H1 (cell line): ENCODE results near the gene CYP1A2. TPM values are rescaled to one million over a fixed set of nuclear protein-coding genes. Genes with fewer than 3 reads are reported as not detected.

Experiments used
- CTCF ChIA-PET: fragments of 300-600 bp; sonication (Branson Sonifier 250); formaldehyde crosslinking; loops from one replicate; lab custom pipeline; 2021; ENCODE audit not compliant: partially characterized antibody; lab: Charles Lee
- POLR2A ChIA-PET: fragments of 300-600 bp; sonication (Branson Sonifier 250); formaldehyde crosslinking; loops from one replicate; lab custom pipeline; 2021; ENCODE audit warnings: inconsistent platforms; ENCODE audit not compliant: partially characterized antibody; lab: Charles Lee
- DNase-seq, 2 experiments: peaks; one replicate each; pipeline versions ENCODE4 v3.0.0 to v3.0.0-alpha.2; 2010 to 2022; ENCODE audit warnings: low spot score in 2 of 2, low read depth in 1 of 2, mixed read lengths in 1 of 2
- FAIRE-seq: peaks from 2 replicates; lab custom pipeline; 2011; peaks lifted over from hg19 to GRCh38; lab: Jason Lieb, UNC
- H2AFZ ChIP-seq: 2 replicates; pipeline ENCODE4 v1.8.1; 2012; ENCODE audit warnings: low read length, inconsistent platforms
- H2AK5ac ChIP-seq: 2 replicates; pipeline ENCODE4 v1.6.1; 2013; ENCODE audit warnings: low read depth, low read length
- H2BK120ac ChIP-seq: replicated peaks from 2 replicates; pipeline ENCODE3; 2013; ENCODE audit warnings: low read depth, low read length, inconsistent platforms
- H2BK12ac ChIP-seq: 2 replicates; pipeline ENCODE4 v1.6.1; 2013; ENCODE audit warnings: low read depth, low read length
- H2BK15ac ChIP-seq: 2 replicates; pipeline ENCODE4 v1.6.1; 2013; ENCODE audit warnings: low read length
- H2BK20ac ChIP-seq: 2 replicates; pipeline ENCODE4 v1.6.1; 2013; ENCODE audit warnings: low read length
- H2BK5ac ChIP-seq: 2 replicates; pipeline ENCODE4 v1.6.1; 2013; ENCODE audit warnings: low read depth, low read length
- H3K14ac ChIP-seq: 2 replicates; pipeline ENCODE4 v1.6.1; 2013; ENCODE audit warnings: inconsistent platforms; ENCODE audit not compliant: insufficient read length
- H3K18ac ChIP-seq: 2 replicates; pipeline ENCODE4 v1.6.1; 2013; ENCODE audit warnings: low read length; ENCODE audit errors: extremely low read depth
- H3K23ac ChIP-seq: 2 replicates; pipeline ENCODE4 v1.6.1; 2013; ENCODE audit warnings: inconsistent platforms; ENCODE audit not compliant: insufficient read length
- H3K23me2 ChIP-seq: 2 replicates; pipeline ENCODE4 v1.6.1; 2013; ENCODE audit warnings: low read depth, low read length
- H3K27ac ChIP-seq: 2 replicates; pipeline ENCODE4 v1.6.1; 2011; ENCODE audit warnings: low read depth, low read length, inconsistent platforms
- H3K27me3 ChIP-seq, 4 experiments: replicated peaks in 1 of 4; 1 replicate in 1 of 4; 2 replicates in 3 of 4; pipeline versions ENCODE4 v1.6.1 to v1.8.1; 2011 to 2013; ENCODE audit warnings: low read length in 3 of 4, mild to moderate bottlenecking in 3 of 4, inconsistent platforms in 2 of 4, mixed read lengths in 2 of 4, moderate library complexity in 1 of 4; ENCODE audit not compliant: control insufficient read depth in 3 of 4, insufficient read depth in 3 of 4; ENCODE audit errors: extremely low read depth in 1 of 4
- H3K36me3 ChIP-seq, 4 experiments: 2 replicates each; pipeline versions ENCODE4 v1.6.1 to v1.8.1; 2011 to 2013; ENCODE audit warnings: mild to moderate bottlenecking in 4 of 4, low read length in 3 of 4, moderate library complexity in 2 of 4, control low read depth in 1 of 4, inconsistent platforms in 1 of 4; ENCODE audit not compliant: insufficient read depth in 4 of 4, control insufficient read depth in 2 of 4
- H3K4ac ChIP-seq: replicated peaks from 2 replicates; pipeline ENCODE3; 2013; ENCODE audit warnings: low read length, low read depth, mixed read lengths, inconsistent platforms; ENCODE audit not compliant: insufficient read length
- H3K4me1 ChIP-seq, 4 experiments: replicated peaks in 1 of 4; 1 replicate in 1 of 4; 2 replicates in 3 of 4; pipeline versions ENCODE4 v1.6.1 to v1.8.1; 2011 to 2013; ENCODE audit warnings: low read length in 3 of 4, inconsistent platforms in 2 of 4, mixed read lengths in 1 of 4; ENCODE audit not compliant: insufficient read depth in 4 of 4, control insufficient read depth in 3 of 4
- H3K4me2 ChIP-seq, 2 experiments: 2 replicates each; pipeline versions ENCODE4 v1.6.1 to v1.8.1; 2011 to 2013; ENCODE audit warnings: low read depth in 2 of 2, low read length in 2 of 2, control low read depth in 1 of 2, inconsistent platforms in 1 of 2, mild to moderate bottlenecking in 1 of 2; ENCODE audit not compliant: insufficient read depth in 1 of 2
- H3K4me3 ChIP-seq, 4 experiments: fragments of 200-600, 300-600 bp in 1 of 4; sonication (generic), shearing (Covaris generic), sonication (Bioruptor Twin) in 1 of 4; 2 replicates each; pipeline versions ENCODE4 v1.5.1 to v1.8.1; 2011 to 2016; ENCODE audit warnings: low read length in 4 of 4, low read depth in 3 of 4, control low read depth in 2 of 4, inconsistent platforms in 2 of 4, mild to moderate bottlenecking in 2 of 4, mixed read lengths in 1 of 4, moderate library complexity in 1 of 4; ENCODE audit not compliant: insufficient read depth in 2 of 4; ENCODE audit errors: extremely low read depth in 1 of 4
- H3K56ac ChIP-seq: replicated peaks from 2 replicates; pipeline ENCODE3; 2013; ENCODE audit warnings: low read depth, mild to moderate bottlenecking, mixed read lengths, low read length, inconsistent platforms; ENCODE audit not compliant: insufficient read length
- H3K79me1 ChIP-seq: 2 replicates; pipeline ENCODE4 v1.6.1; 2013; ENCODE audit warnings: low read depth, low read length, control low read depth
- H3K79me2 ChIP-seq, 2 experiments: 2 replicates each; pipeline versions ENCODE4 v1.6.1 to v1.8.1; 2012 to 2013; ENCODE audit warnings: low read length in 2 of 2, mild to moderate bottlenecking in 2 of 2, inconsistent platforms in 1 of 2; ENCODE audit not compliant: insufficient read depth in 2 of 2, control insufficient read depth in 1 of 2
- H3K9ac ChIP-seq, 4 experiments: replicated peaks in 1 of 4; 1 replicate in 1 of 4; 2 replicates in 3 of 4; pipeline versions ENCODE4 v1.6.1 to v1.8.1; 2011 to 2013; ENCODE audit warnings: low read depth in 3 of 4, low read length in 3 of 4, control low read depth in 2 of 4, mild to moderate bottlenecking in 2 of 4, moderate library complexity in 2 of 4, inconsistent platforms in 1 of 4; ENCODE audit errors: extremely low read depth in 1 of 4
- H3K9me3 ChIP-seq, 2 experiments: 2 replicates each; pipeline versions ENCODE4 v1.6.1 to v1.8.1; 2012 to 2013; ENCODE audit warnings: mild to moderate bottlenecking in 2 of 2, moderate library complexity in 2 of 2, control low read depth in 1 of 2, inconsistent platforms in 1 of 2, low read depth in 1 of 2, low read length in 1 of 2, mixed read lengths in 1 of 2; ENCODE audit not compliant: insufficient read depth in 2 of 2
- H4K20me1 ChIP-seq, 2 experiments: replicated peaks in 1 of 2; 2 replicates each; pipeline versions ENCODE3 to v1.8.1; 2011 to 2013; ENCODE audit warnings: inconsistent platforms in 2 of 2, low read length in 2 of 2, mild to moderate bottlenecking in 1 of 2; ENCODE audit not compliant: insufficient read depth in 2 of 2, control insufficient read depth in 1 of 2
- H4K5ac ChIP-seq: 2 replicates; pipeline ENCODE4 v1.6.1; 2013; ENCODE audit warnings: low read length, low read depth, mixed read lengths, inconsistent platforms; ENCODE audit not compliant: insufficient read length
- H4K8ac ChIP-seq: 2 replicates; pipeline ENCODE4 v1.8.0; 2013; ENCODE audit warnings: mild to moderate bottlenecking, moderate library complexity, low read length, inconsistent platforms; ENCODE audit not compliant: insufficient read depth; ENCODE audit errors: extremely low read depth
- H4K91ac ChIP-seq: replicated peaks from 2 replicates; pipeline ENCODE3; 2013; ENCODE audit warnings: low read length, mixed read lengths, inconsistent platforms; ENCODE audit not compliant: insufficient read length
- CBX5 ChIP-seq: fragments of 300-800, 300-1000 bp; sonication (generic); IDR thresholded peaks from 2 replicates; pipeline ENCODE4 v1.7.1; 2016; ENCODE audit warnings: antibody characterized with exemption, low read length, low read depth
- CREB1 ChIP-seq: IDR thresholded peaks from 2 replicates; pipeline ENCODE4 v1.6.1; 2012; ENCODE audit warnings: inconsistent platforms
- JUN ChIP-seq: IDR thresholded peaks from 2 replicates; pipeline ENCODE4 v1.6.1; 2011; ENCODE audit warnings: low read depth, mild to moderate bottlenecking, improper control_type of control experiment, low read length
- KDM4A ChIP-seq: IDR thresholded peaks from one replicate; pipeline ENCODE4 v1.7.1; 2012; ENCODE audit warnings: low read depth, mild to moderate bottlenecking, moderate library complexity, low read length, inconsistent platforms; ENCODE audit not compliant: severe bottlenecking
- POLR2AphosphoS5 ChIP-seq: IDR thresholded peaks from 2 replicates; pipeline ENCODE4 v1.6.1; 2011; ENCODE audit warnings: low read depth, low read length
- RAD21 ChIP-seq, 2 experiments: IDR thresholded peaks in 1 of 2; conservative IDR thresholded peaks in 1 of 2; 2 replicates each; pipeline ENCODE4 v1.6.1; 2011; ENCODE audit warnings: low read depth in 2 of 2, low read length in 2 of 2, improper control_type of control experiment in 1 of 2, inconsistent platforms in 1 of 2, mild to moderate bottlenecking in 1 of 2, moderate library complexity in 1 of 2
- RFX5 ChIP-seq: IDR thresholded peaks from 2 replicates; pipeline ENCODE4 v1.6.1; 2011; ENCODE audit warnings: low read depth, low read length, improper control_type of control experiment, borderline replicate concordance
- TCF12 ChIP-seq: IDR thresholded peaks from 2 replicates; pipeline ENCODE4 v1.6.1; 2011; ENCODE audit warnings: low read depth, mild to moderate bottlenecking, low read length
- WGBS, 2 experiments: shearing (Covaris generic) in 1 of 2; methylation state at CpG; one replicate each; pipeline versions ENCODE4 v1.1.6 to v1.1.7; 2013 to 2015; ENCODE audit warnings: low lambda C conversion rate in 2 of 2, mixed read lengths in 2 of 2, inconsistent platforms in 1 of 2, low coverage in 1 of 2, missing lambda C conversion rate in 1 of 2; ENCODE audit not compliant: insufficient replicate concordance in 2 of 2, insufficient coverage in 1 of 2, insufficient read length in 1 of 2; ENCODE audit errors: extremely low coverage in 1 of 2, missing lambda C conversion rate in 1 of 2; 5-methylcytosine and 5-hydroxymethylcytosine counted together
- polyA plus RNA-seq, 7 experiments: library from polyadenylated mRNA; depleted of rRNA in 3 of 7; stranded (reverse) in 5 of 7; unstranded in 2 of 7; fragments of >200 nt in 5 of 7; fragments of 200-250 nt in 2 of 7; gene quantifications; 1 replicate in 5 of 7; 2 replicates in 1 of 7; 4 replicates in 1 of 7; pipeline versions ENCODE4 v1.2.1 to v1.2.3, GENCODE V29; 2011 to 2013; ENCODE audit warnings: missing spikeins in 2 of 7, mixed read lengths in 2 of 7
- total RNA-seq: library from RNA; stranded (reverse); fragmentation: NEBNext Ultra II Directional; extraction: Animal tissue kit (Norgen Biotek cat#: 25700); gene quantifications from 2 replicates; pipeline ENCODE4 v1.2.1, GENCODE V29; 2021
- TF ChIP-seq, protein P1 (sequence below), 3 experiments: IDR thresholded peaks; 1 replicate in 2 of 3; 2 replicates in 1 of 3; pipeline versions ENCODE4 v1.5.1 to v1.6.1; 2011; ENCODE audit warnings: low read length in 3 of 3, mild to moderate bottlenecking in 3 of 3, inconsistent platforms in 2 of 3, low read depth in 1 of 3, moderate library complexity in 1 of 3; ENCODE audit not compliant: insufficient read depth in 1 of 3; ENCODE audit errors: control extremely low read depth in 1 of 3

Gene CYP1A2
- total and polyA plus RNA-seq, 2 of the 8 experiments (the other 6 are each of a cell fraction or from before 2014, with no cell fraction given), result not detected

DNA sequence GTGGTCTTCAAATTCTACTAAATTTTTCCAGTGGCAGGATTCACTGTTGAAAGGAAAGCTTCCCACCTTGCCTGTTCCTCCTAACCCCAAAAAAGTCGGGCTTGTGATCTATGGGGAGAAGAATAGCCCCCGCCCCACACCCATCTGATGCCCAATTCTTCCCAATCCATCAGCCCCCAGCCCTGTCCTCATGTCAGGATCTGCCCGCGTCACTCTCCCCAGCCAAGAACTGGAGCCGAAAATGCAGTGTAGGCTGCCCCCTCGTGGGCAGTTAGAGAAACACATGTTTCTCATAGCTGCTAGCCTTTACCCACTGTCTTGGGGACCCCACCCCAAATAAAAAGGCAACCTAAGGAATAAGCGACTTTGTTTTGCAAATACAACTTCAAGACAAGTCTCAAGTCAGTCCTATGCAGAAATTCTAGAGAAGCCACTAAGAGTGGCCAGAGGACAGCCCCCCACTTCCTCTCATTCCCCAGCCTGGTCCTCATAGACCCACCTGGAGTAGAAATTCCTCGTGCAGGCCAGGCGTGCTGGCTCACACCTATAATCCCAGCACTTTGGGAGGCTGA lies 20.2 kb downstream of the CYP1A2 start:
- Histone ChIP-seq H4K20me1 (peaks cover 0 to 2% of the 10 kb centered on the region in 2 experiments), H2AK5ac (no peak overlapping the region), H4K8ac (no peak overlapping the region), H3K23me2 (no peaks in the 10 kb centered on the region), H3K27ac (no peak overlapping the region), H3K4ac (no peak overlapping the region), H2BK5ac (no peak overlapping the region), H3K9ac (no peak overlapping the region), H3K9me3 (no peaks in the 10 kb centered on the region), H3K18ac (no peak overlapping the region), H2BK15ac (no peak overlapping the region), H3K23ac (no peak overlapping the region), H3K4me3 (peak overlapping the region in 1 of 4 experiments; percentile 40; a peak in 1 of 8 replicates), H3K27me3 (no peaks in the 10 kb centered on the region), H2BK12ac (no peak overlapping the region), H4K91ac (no peak overlapping the region), H2AFZ (peak overlapping the region; percentile 87; the same call in 1 of the 2 replicates), H3K14ac (no peak overlapping the region), H3K4me1 (peaks cover 0 to 10% (median 0%) of the 10 kb centered on the region in 4 experiments; a peak in 4 of 7 replicates), H4K5ac (no peak overlapping the region), H3K4me2 (peak overlapping the region in 1 of 2 experiments; percentile 58; a peak in 3 of 4 replicates), H2BK20ac (no peak overlapping the region), H3K56ac (no peak overlapping the region), H2BK120ac (no peak overlapping the region), H3K36me3 (no peaks in the 10 kb centered on the region), H3K79me2 (no peaks in the 10 kb centered on the region), H3K79me1 (no peaks in the 10 kb centered on the region)
- peak in 1 of 2 experiments; percentile 82 for DNase-seq
- FAIRE-seq, result peak; percentile 95
- WGBS, 2 experiments, result 23% methylated on average over 9 of the region's 9 CpGs; no CpG with 5 or more reads in 1 of the 2 experiments
- CTCF ChIA-PET, result interaction anchor here (0.8 to 53.7 kb wide), 51 partner anchors 10 to 485 kb away, joined by 3 to 1439 read pairs (median 5); partner anchors contain the start of genes CLK3, CPLX3, CSK and CYP11A1
- POLR2A ChIA-PET, result interaction anchor here (0.7 to 6.0 kb wide), 15 partner anchors 9 to 146 kb away, joined by 3 to 82 read pairs (median 4); no protein-coding TSS in a partner anchor
- TF ChIP-seq CBX5, result no peak
- TF ChIP-seq POLR2AphosphoS5, result no peak
- TF ChIP-seq TCF12, result no peak
- TF ChIP-seq, protein P1, sequence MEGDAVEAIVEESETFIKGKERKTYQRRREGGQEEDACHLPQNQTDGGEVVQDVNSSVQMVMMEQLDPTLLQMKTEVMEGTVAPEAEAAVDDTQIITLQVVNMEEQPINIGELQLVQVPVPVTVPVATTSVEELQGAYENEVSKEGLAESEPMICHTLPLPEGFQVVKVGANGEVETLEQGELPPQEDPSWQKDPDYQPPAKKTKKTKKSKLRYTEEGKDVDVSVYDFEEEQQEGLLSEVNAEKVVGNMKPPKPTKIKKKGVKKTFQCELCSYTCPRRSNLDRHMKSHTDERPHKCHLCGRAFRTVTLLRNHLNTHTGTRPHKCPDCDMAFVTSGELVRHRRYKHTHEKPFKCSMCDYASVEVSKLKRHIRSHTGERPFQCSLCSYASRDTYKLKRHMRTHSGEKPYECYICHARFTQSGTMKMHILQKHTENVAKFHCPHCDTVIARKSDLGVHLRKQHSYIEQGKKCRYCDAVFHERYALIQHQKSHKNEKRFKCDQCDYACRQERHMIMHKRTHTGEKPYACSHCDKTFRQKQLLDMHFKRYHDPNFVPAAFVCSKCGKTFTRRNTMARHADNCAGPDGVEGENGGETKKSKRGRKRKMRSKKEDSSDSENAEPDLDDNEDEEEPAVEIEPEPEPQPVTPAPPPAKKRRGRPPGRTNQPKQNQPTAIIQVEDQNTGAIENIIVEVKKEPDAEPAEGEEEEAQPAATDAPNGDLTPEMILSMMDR (IDR thresholded peaks at IDR 0.05; ENCODE audit: control extremely low read depth in 1 of 3, insufficient read depth in 1 of 3, low read depth in 1 of 3, low read length in 3 of 3), result peak; percentile 67 to 92 (median 83)
- TF ChIP-seq RFX5, result no peak
- peak; percentile 88 to 93 for TF ChIP-seq RAD21 (IDR thresholded peaks at IDR 0.05 in 1 of 2, conservative IDR thresholded peaks at IDR 0.05 in 1 of 2; ENCODE audit: low read depth in 2 of 2, low read length in 2 of 2)
- TF ChIP-seq JUN, result no peak
- no peak for TF ChIP-seq KDM4A
- peak; percentile 79 for TF ChIP-seq CREB1
